H54 (cell line): ENCODE results near the gene IRGM.
"Not testable (repeated sequence)": the region's sequence is repeated elsewhere in the genome, so short reads cannot be mapped to it uniquely, and the experiment has no call there.

Experiments
- DNase-seq: peaks from one replicate; pipeline ENCODE4 v3.0.0; 2011; ENCODE audit warnings: low spot score, mixed read lengths; ENCODE audit not compliant: insufficient read length
- FAIRE-seq: peaks from 3 replicates; lab custom pipeline; 2011; peaks lifted over from hg19 to GRCh38; lab: Jason Lieb, UNC
- POLR2A ChIP-seq: IDR thresholded peaks from 2 replicates; pipeline ENCODE4 v1.6.1; 2011; ENCODE audit warnings: low read depth, mild to moderate bottlenecking, low read length

IRGM gene

DNA sequence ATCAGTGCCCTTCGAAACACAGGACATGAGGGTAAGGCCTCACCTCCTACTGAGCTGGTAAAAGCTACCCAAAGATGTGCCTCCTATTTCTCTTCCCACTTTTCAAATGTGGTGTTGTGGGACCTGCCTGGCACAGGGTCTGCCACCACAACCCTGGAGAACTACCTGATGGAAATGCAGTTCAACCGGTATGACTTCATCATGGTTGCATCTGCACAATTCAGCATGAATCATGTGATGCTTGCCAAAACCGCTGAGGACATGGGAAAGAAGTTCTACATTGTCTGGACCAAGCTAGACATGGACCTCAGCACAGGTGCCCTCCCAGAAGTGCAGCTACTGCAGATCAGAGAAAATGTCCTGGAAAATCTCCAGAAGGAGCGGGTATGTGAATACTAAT is 1.9 kb downstream of the IRGM start:
- TF ChIP-seq POLR2A, result no peak
- DNase-seq (no peak), FAIRE-seq (no peak)

DNA sequence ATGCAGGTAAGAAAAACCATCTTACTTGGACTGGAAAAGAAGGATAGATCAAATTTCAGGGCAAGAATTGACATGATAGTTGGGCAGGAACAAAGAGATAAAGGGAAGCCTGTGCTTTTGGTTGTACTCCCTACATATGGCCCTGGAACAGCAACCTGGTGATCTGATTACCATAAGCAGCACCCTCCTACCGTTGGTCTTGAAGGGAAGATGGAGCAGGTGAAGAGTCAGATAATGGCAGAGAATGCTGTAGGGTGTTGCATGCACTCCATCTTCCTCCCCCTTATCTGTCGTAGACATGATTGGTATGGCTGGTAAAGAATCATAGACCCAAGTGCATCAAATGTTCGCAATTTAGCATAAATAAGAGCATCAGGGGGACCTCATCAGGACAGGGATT is 4.7 kb downstream of the IRGM start:
- TF ChIP-seq POLR2A, result no peak
- no peak for DNase-seq
- FAIRE-seq, result no peak

DNA sequence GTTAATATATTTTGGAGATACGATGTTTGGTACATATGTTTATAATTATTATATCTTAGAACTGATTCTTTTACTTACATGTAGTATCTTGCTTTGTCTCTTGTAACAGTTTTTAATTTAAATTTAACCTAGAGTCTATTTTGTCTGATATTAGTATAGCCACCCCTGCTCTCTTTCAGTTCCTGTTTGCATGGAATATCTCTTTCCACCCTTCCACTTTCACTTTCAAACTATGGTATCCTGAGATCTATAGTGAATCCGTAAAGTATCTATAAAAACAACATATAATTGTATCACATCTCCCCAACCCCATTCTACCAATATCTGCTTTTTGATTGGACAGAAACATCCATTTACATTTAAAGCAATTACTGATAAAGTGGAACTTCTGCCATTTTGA is 7.2 kb downstream of the IRGM start:
- FAIRE-seq (peak; percentile 15), DNase-seq (no peak)
- TF ChIP-seq POLR2A, result no peak

DNA sequence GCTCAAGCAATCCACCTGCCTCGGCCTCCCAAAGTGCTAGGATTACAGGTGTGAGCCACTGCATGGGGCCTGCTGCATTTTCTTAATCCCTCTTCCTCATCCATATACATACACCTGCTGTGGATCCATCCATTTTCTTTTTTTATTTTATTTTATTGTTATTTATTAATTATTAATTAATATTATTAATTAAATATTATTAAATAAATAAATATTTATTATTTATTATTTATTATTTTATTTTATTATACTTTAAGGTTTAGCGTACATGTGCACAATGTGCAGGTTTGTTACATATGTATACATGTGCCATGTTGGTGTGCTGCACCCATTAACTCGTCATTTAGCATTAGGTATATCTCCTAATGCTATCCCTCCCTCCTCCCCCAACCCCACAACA is 10.4 kb downstream of the IRGM start:
- not testable (repeated sequence) for FAIRE-seq, DNase-seq

DNA sequence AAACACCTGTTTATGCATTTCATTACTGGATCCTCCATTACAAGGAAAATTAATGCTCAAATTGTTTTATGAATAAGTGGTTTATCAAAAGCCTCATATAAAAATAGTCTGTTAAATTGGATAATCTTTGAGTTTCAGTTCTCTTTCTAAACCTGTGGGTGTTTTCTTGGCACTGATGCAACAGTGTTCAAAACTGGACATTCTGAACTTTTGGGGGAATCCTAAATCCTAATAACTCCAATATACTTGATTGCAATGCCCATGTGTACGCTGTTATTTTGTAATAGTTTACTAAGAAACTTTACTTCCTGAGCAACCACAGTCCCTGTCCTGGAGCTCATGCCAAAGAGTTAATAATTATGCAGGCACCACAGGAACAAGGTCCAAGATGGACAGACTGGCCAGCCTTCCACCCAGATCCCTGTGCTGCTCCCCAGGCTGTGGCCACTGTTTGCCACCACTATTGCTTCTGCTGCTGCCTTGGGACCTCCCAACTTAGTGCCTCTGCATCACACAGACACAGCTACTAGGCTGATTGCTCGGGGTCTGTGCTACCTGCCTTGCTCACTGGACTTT is 14.0 kb downstream of the IRGM start:
- DNase-seq, result no peak
- FAIRE-seq, result no peak
- TF ChIP-seq POLR2A, result no peak

DNA sequence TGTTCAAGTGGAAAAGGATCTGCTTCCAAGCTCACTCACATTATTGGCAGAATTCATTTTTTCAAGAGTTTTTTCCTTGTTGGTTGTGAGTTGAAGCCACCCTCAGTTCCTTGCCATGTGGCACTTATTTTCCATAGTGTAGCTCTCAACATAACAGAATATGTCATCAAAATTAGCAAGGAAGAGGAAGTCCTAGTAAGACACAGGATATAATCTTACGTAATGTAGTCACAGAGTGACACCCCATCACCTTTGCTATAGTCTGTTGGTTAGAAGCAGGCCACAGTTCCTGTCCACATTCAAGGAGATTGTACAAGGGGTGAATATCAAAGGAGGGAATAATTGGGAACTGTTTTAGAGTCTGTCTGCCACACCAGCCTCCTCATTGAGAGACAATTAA is 15.7 kb downstream of the IRGM start:
- FAIRE-seq, result no peak
- no peak for TF ChIP-seq POLR2A
- DNase-seq, result no peak

DNA sequence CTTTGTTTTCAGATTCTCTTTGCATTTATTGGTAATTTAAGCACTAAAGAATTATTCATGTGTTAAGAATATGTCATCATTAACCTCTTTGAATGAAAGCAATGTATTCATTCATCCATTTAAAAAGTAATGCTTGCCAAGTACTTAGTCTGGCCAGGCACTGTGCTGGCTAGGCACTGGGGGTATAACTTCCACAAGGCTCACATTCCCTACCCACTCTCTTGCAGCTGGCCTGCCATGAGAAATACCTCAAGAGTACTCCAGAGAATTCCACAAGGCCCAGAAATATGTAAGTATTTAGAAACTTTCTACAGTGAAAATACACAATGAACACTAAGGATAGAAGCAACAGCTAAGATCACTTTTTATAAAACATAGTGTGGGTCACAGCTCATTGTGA is 33.0 kb downstream of the IRGM start:
- FAIRE-seq, result no peak
- DNase-seq, result no peak
- TF ChIP-seq POLR2A, result no peak

DNA sequence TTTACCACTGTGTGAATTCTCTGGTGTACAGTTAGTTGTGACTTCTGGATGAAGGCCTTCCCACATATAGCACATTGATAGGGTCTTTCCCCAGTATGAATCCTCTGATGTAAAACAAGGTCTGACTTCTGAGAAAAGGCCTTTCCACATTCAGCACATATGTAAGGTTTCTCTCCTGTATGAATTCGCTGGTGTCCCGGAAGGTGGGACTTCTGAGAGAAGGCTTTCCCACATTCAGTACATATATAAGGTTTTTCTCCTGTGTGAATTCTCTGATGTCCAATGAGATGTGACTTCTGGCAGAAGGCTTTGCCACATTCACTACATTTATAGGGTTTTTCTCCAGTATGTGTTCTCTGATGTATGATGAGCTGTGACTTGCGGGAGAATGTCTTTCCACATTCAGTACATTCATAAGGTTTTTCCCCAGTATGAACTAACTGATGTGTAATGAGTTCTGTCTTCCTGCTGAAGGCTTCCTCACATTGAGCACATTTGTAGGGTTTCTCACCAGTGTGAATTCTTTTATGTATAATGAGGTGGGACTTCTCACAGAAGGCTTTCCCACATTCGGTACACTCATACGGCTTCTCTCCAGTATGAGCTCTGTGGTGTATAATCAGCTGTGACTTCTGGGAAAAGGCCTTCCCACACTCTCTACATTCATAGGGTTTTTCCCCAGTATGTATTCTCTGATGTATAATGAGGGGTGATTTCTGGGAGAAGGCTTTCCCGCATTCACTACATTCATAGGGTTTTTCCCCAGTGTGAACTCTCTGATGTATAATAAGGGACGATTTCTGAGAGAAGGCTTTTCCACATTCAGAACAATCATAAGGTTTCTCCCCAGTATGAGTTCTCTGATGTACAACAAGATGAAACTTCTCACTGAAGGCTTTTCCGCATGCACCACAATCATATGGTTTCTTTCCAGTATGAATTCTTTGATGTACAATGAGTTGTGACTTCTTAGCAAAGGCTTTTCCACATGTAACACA is 49.4 kb downstream of the IRGM start:
- FAIRE-seq (peak; percentile 64), DNase-seq (no peak)
- no peak for TF ChIP-seq POLR2A
